Activated CD4-positive, alpha-beta T cell treated with anti-CD3 and anti-CD28 coated beads, Interleukin-2, amount 10 ng/mL, durations not matched to agents 7 days and 5 days (primary cell): ENCODE results near the gene CALCOCO2. TPM values are rescaled to one million over a fixed set of nuclear protein-coding genes. Genes with fewer than 3 reads are reported as not detected.
"Not testable (repeated sequence)": the region's sequence is repeated elsewhere in the genome, so short reads cannot be mapped to it uniquely, and the experiment has no call there.

ENCODE experiments used
- CTCF ChIA-PET: fragments of 350-600 bp; sonication (Branson Sonifier 250); formaldehyde crosslinking; loops from one replicate; lab custom pipeline; 2021; ENCODE audit warnings: antibody characterized with exemption; lab: Charles Lee
- POLR2A ChIA-PET: fragments of 350-600 bp; sonication (Branson Sonifier 250); formaldehyde crosslinking; loops from one replicate; lab custom pipeline; 2021; ENCODE audit warnings: antibody characterized with exemption; lab: Charles Lee
- DNase-seq: peaks from one replicate; pipeline ENCODE4 v3.0.0-alpha.2; 2020
- H3K27ac Mint-ChIP-seq: one replicate; pipeline ENCODE4 v1.8.0; 2021; ENCODE audit warnings: mild to moderate bottlenecking, moderate library complexity, mixed read lengths
- H3K27me3 Mint-ChIP-seq: one replicate; pipeline ENCODE4 v1.8.0; 2021; ENCODE audit warnings: mixed read lengths
- H3K36me3 Mint-ChIP-seq: one replicate; pipeline ENCODE4 v1.8.0; 2021; ENCODE audit warnings: low read depth, mixed read lengths
- H3K4me1 Mint-ChIP-seq: one replicate; pipeline ENCODE4 v1.8.0; 2021; ENCODE audit warnings: mixed read lengths
- H3K4me3 Mint-ChIP-seq: one replicate; pipeline ENCODE4 v1.8.0; 2021; ENCODE audit warnings: mild to moderate bottlenecking, moderate library complexity, mixed read lengths
- H3K9me3 Mint-ChIP-seq: one replicate; pipeline ENCODE4 v1.8.0; 2021; ENCODE audit warnings: mixed read lengths
- total RNA-seq, 2 experiments: library from RNA; stranded (reverse); gene quantifications; one replicate each; pipeline ENCODE4 v1.2.3, GENCODE V29; 2021

CALCOCO2 gene
- total RNA-seq, 2 experiments from 2014 or later: 171 to 214 TPM

DNA sequence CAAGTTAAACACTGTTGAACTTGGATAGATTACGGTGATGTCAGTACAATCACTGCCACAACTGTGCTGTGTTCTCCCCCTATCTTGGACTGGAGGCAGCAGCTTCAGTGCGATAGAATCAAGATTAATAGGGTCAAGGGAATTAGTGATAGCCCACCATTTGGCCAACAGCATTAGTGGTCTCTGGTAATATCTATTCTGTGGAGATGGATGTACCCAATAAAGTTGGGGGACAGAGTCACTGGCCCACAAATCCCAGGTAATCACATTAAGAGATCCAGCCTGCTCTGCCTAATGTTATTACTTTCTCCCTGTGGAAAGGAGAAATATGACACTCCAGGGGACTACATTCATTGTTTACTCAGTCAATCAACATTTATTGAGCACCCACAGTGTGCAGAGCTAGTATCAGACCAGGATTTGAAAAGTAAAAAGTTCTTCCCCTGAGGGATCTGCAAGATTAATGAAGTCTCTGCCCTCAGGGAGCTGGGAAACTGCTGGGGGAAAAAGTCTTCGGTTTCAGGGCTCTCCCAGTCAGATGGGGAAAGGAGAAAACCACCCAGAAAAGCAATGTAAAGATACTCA, 38.2 kb downstream of the CALCOCO2 start:
- ChIA-PET POLR2A (no interaction called here), CTCF (interaction anchor here (2.6 kb wide), 1 partner anchor 10 kb away, joined by 13 read pairs; no protein-coding TSS in a partner anchor)
- H3K9me3 Mint-ChIP-seq: no peaks in the 10 kb centered on the region
- H3K27me3 Mint-ChIP-seq: peaks cover 1% of the 10 kb centered on the region
- peaks cover 15% of the 10 kb centered on the region for H3K36me3 Mint-ChIP-seq
- H3K27ac Mint-ChIP-seq: no peak overlapping the region
- no peak for DNase-seq
- peaks cover 6% of the 10 kb centered on the region for H3K4me1 Mint-ChIP-seq
- no peak overlapping the region for H3K4me3 Mint-ChIP-seq

GRCh38 chr17:48869821-48870318, 39.0 kb downstream of the CALCOCO2 start:
- no peak overlapping the region for H3K4me3 Mint-ChIP-seq
- peaks cover 8% of the 10 kb centered on the region for H3K36me3 Mint-ChIP-seq
- peaks cover 6% of the 10 kb centered on the region for H3K4me1 Mint-ChIP-seq
- ChIA-PET CTCF (interaction anchor here (2.6 kb wide), 1 partner anchor 9 kb away, joined by 13 read pairs; no protein-coding TSS in a partner anchor), POLR2A (no interaction called here)
- no peak for DNase-seq
- H3K27me3 Mint-ChIP-seq: peaks cover 3% of the 10 kb centered on the region
- no peaks in the 10 kb centered on the region for H3K9me3 Mint-ChIP-seq
- no peak overlapping the region for H3K27ac Mint-ChIP-seq

DNA sequence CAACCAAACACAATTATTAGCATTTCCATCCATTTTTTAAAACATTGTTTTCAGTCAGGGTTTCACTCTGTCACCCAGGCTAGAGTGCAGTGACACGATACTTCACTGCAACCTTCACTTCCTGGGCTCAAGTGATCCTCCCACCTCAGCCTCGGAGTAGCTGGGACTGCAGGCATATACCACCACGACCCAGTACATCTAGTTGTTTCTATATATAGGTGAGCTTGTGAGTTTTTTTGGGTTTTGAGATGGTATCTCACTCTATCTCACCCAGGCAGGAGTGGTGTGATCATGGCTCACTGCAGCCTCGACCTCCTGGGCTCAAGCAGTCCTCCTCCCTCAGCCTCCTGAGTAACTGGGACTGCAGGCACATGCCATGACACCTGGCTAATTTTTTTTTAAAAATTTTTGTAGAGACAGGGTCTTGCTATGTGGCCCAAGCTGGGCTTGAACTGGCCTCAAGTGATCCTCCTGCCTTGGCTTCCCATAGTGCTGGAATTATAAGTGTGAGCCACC, 40.3 kb downstream of the CALCOCO2 start:
- Mint-ChIP-seq H3K4me3 (no peak overlapping the region), H3K27me3 (peaks cover 5% of the 10 kb centered on the region), H3K36me3 (peaks cover 2% of the 10 kb centered on the region), H3K27ac (no peak overlapping the region), H3K4me1 (peaks cover 6% of the 10 kb centered on the region), H3K9me3 (no peaks in the 10 kb centered on the region)
- CTCF ChIA-PET: interaction anchor here (2.6 kb wide), 1 partner anchor 8 kb away, joined by 13 read pairs; no protein-coding TSS in a partner anchor
- no peak for DNase-seq
- POLR2A ChIA-PET: no interaction called here

DNA sequence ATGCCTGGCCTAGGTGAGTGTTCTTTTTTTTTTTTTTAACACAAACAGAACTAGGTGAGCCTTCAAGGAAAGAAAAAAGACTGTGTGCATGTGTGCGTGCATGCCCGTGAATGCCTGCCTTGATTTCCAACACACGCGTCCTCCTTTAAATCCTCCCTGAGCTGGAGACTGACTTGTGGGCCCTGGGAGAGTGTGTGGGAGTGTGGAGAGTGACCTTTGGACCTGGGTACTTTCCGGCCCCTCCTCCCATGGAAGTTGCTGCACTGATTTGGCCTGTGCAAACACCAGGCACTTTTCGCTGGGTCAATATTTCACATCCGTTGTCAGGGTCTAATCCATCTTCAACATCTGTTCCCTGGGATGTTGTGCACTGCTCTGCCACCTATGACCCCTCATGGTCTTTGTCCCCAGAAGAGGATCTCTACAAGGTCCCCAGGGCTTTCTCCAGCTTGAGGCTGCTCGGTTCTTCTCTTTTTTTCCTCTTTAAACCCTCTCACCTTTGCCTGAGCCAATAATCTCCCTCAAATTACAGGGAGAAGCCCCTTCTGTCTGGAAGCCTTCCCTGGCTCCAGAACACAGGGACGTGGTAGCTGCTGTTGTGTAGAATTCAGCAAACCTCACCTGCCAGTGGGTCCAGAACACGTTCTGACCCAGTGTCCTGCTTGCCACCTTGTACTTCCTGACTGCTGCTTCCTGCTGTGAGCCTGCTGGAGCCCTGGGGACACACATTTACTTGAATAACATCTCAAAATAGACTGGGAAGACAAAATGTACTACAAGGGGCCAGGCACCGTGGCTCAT, 40.9 kb downstream of the CALCOCO2 start:
- POLR2A ChIA-PET: no interaction called here

GRCh38 chr17:48872409-48872808, 41.6 kb downstream of the CALCOCO2 start:
- H3K27ac Mint-ChIP-seq, H3K9me3 Mint-ChIP-seq, POLR2A ChIA-PET, DNase-seq, H3K36me3 Mint-ChIP-seq, CTCF ChIA-PET, H3K27me3 Mint-ChIP-seq, H3K4me1 Mint-ChIP-seq, H3K4me3 Mint-ChIP-seq: not testable (repeated sequence)

More for the DNA sequence above, 40.9 kb downstream of the CALCOCO2 start:
- H3K4me1 Mint-ChIP-seq: peaks cover 6% of the 10 kb centered on the region
- H3K27me3 Mint-ChIP-seq: peaks cover 5% of the 10 kb centered on the region
- no peak overlapping the region for H3K4me3 Mint-ChIP-seq
- no peak for DNase-seq
- H3K36me3 Mint-ChIP-seq: no peaks in the 10 kb centered on the region
- no peak overlapping the region for H3K27ac Mint-ChIP-seq
- H3K9me3 Mint-ChIP-seq: no peaks in the 10 kb centered on the region
- CTCF ChIA-PET: no interaction called here

- CTCF ChIA-PET: interaction anchor here (1.2 kb wide), 1 partner anchor 56 kb away, joined by 3 read pairs; the partner anchor contains the start of gene TTLL6
- Mint-ChIP-seq H3K27me3 (peaks cover 5% of the 10 kb centered on the region), H3K4me1 (peaks cover 6% of the 10 kb centered on the region), H3K4me3 (no peak overlapping the region), H3K9me3 (no peaks in the 10 kb centered on the region), H3K27ac (no peak overlapping the region), H3K36me3 (no peaks in the 10 kb centered on the region)
- no peak for DNase-seq
- POLR2A ChIA-PET: no interaction called here
Measured at GRCh38 chr17:48873209-48873608, 42.4 kb downstream of the CALCOCO2 start.

GRCh38 chr17:48873696-48874443, 43.0 kb downstream of the CALCOCO2 start:
- no peaks in the 10 kb centered on the region for H3K9me3 Mint-ChIP-seq
- DNase-seq: no peak
- no peak overlapping the region for H3K27ac Mint-ChIP-seq
- H3K4me1 Mint-ChIP-seq: peaks cover 6% of the 10 kb centered on the region
- no peaks in the 10 kb centered on the region for H3K36me3 Mint-ChIP-seq
- ChIA-PET POLR2A (no interaction called here), CTCF (interaction anchor here (1.0 to 1.2 kb wide), 2 partner anchors 11 to 56 kb away, joined by 3 to 8 read pairs; partner anchors contain the start of gene TTLL6)
- no peak overlapping the region for H3K4me3 Mint-ChIP-seq
- H3K27me3 Mint-ChIP-seq: peaks cover 5% of the 10 kb centered on the region

DNA sequence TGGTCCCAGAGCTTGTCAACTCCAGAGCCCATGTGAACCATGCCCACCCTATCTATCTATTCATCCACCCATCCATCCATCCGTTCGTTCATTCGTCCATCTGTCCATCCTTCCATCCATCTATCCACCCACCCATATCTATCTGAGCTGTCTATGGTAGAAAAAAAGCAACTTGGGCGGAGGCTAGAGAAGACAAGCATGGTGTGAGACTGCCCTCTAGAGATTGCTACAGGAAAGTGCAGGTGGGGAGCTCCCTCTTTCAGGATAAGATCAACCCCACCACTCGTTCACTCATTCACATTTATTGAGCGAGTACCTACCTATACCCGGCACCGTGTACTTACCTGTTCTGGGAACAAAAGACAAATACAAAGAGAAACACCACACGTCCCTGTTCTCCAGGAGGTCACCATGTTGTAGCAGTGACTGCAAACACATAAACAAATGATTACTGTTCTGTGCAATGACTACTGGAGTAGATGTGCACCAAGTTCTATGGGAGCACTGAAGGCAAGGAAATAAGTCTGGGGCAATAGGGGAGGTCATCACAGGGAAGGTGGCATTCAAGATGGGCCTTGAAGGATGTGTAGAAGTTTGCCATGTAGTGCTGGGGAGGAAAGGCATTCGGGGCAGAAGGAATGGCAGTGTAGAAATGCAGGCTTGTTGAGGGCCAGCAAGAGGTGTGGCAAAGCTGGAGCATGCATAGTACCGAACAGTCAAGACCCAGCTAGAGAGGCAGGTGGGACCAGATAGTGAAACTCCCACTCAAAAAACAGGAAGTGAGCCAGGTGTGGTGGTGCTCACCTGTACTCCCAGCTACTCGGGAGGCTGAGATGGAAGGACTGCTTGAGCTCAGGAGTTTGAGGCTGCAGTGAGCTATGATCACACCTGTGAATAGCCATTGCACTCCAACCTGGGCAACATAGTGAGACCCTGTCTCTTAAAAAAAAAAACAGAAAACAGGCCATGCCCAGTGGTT, 48.4 kb downstream of the CALCOCO2 start:
- Mint-ChIP-seq H3K27ac (no peak overlapping the region), H3K4me3 (no peak overlapping the region), H3K4me1 (peaks cover 11% of the 10 kb centered on the region), H3K27me3 (peaks cover 4% of the 10 kb centered on the region), H3K9me3 (no peaks in the 10 kb centered on the region), H3K36me3 (no peaks in the 10 kb centered on the region)
- CTCF ChIA-PET: interaction anchor here (0.6 to 6.0 kb wide), 50 partner anchors 9 to 221 kb away, joined by 3 to 96 read pairs (median 5); partner anchors contain the start of genes ATP5MC1, SNF8 and TTLL6
- POLR2A ChIA-PET: interaction anchor here (0.6 kb wide), 1 partner anchor 10 kb away, joined by 4 read pairs; no protein-coding TSS in a partner anchor
- DNase-seq: peak; percentile 73

DNA sequence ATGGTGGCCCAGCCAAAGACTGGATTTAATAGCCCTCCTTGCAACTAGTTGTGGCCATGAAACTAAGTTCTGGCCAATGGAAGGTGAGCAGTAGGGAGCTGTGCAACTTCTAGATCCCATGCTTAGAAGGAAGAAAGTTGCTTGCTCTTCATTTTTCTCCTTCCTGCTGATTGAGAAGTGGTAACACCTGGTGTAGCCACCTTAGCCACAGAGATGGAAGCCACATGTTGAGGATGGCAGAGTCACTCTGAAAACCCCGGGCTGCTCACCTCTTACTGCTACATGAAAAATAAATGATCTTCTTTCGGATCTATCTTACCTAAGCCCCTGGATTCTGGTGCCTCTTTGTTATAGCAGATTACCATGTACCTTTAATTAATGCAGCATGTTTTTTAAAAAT, 51.4 kb downstream of the CALCOCO2 start:
- CTCF ChIA-PET: interaction anchor here (0.9 to 5.0 kb wide), 4 partner anchors 52 to 99 kb away, joined by 4 to 42 read pairs (median 6); partner anchors contain the start of gene CALCOCO2
- H3K27ac Mint-ChIP-seq: no peak overlapping the region
- H3K4me3 Mint-ChIP-seq: no peak overlapping the region
- H3K4me1 Mint-ChIP-seq: peaks cover 15% of the 10 kb centered on the region
- DNase-seq: peak; percentile 19
- H3K9me3 Mint-ChIP-seq: no peaks in the 10 kb centered on the region
- no peaks in the 10 kb centered on the region for H3K27me3 Mint-ChIP-seq
- H3K36me3 Mint-ChIP-seq: no peaks in the 10 kb centered on the region
- POLR2A ChIA-PET: no interaction called here

DNA sequence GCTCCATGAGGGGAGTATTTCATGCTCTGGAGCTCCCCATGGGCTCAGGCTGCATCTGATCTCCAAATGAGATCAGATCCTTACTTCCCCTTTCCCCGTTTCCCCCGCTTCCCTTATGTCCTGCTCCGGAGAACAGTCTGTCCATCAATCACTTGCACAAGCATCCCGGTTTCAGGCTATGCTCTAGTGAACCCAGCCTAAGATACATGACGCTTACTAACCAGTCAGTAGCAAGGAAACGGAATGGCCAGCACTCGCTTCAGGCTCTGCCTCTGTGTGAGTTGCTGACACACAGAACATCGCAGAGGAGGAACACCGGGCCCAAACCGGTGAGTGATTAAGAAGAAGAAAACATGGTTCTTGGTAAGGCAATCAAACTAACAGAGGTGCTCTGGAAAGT, 52.3 kb downstream of the CALCOCO2 start:
- CTCF ChIA-PET: interaction anchor here (1.1 kb wide), 1 partner anchor 100 kb away, joined by 6 read pairs; no protein-coding TSS in a partner anchor
- H3K27ac Mint-ChIP-seq: no peak overlapping the region
- POLR2A ChIA-PET: no interaction called here
- H3K9me3 Mint-ChIP-seq: no peaks in the 10 kb centered on the region
- no peak overlapping the region for H3K4me3 Mint-ChIP-seq
- H3K4me1 Mint-ChIP-seq: peaks cover 15% of the 10 kb centered on the region
- no peak for DNase-seq
- H3K36me3 Mint-ChIP-seq: no peaks in the 10 kb centered on the region
- no peaks in the 10 kb centered on the region for H3K27me3 Mint-ChIP-seq

- Mint-ChIP-seq H3K36me3 (peaks cover 6% of the 10 kb centered on the region), H3K4me3 (no peak overlapping the region), H3K4me1 (peaks cover 24% of the 10 kb centered on the region), H3K27me3 (no peaks in the 10 kb centered on the region), H3K27ac (no peak overlapping the region), H3K9me3 (no peaks in the 10 kb centered on the region)
- ChIA-PET CTCF (interaction anchor here (1.2 to 1.7 kb wide), 2 partner anchors 165 to 218 kb away, joined by 3 read pairs; no protein-coding TSS in a partner anchor), POLR2A (no interaction called here)
- DNase-seq: no peak
Measured at GRCh38 chr17:48890086-48890485, 59.3 kb downstream of the CALCOCO2 start.
